GM12878 (cell line): ENCODE measurements around the gene TACC2. TPM values are rescaled to one million over a fixed set of nuclear protein-coding genes. Genes with fewer than 3 reads are reported as not detected.

ENCODE experiments used
- ATAC-seq: fragments of 200-7000 bp; cut with Tn5 transposase; 3 replicates; pipeline ENCODE4 v1.9.1; 2020; ENCODE audit warnings: mild to moderate bottlenecking, moderate library complexity
- BruUV-seq: library from RNA; stranded (reverse); fragments of 400-500 nt; replicated peaks from 2 replicates; lab custom pipeline; 2021; lab: Mats Ljungman, UMichigan
- CTCF ChIA-PET: fragments of 300-600 bp; sonication (Branson Sonifier 250); formaldehyde crosslinking; extraction: SDS; loops from one replicate; lab custom pipeline; 2021; ENCODE audit warnings: inconsistent platforms; lab: Yijun Ruan, JAX
- POLR2A ChIA-PET: fragments of 350-600 bp; formaldehyde crosslinking; extraction: SDS; loops from one replicate; lab custom pipeline; 2021; ENCODE audit warnings: inconsistent platforms; lab: Charles Lee
- RAD21 ChIA-PET: fragments of 300-600 bp; sonication (Branson Sonifier 250); formaldehyde crosslinking; loops from one replicate; lab custom pipeline; 2023; ENCODE audit warnings: antibody characterized with exemption; ENCODE audit not compliant: unreplicated experiment; lab: Charles Lee
- SMC1A ChIA-PET: fragments of 300-600 bp; sonication (Branson Sonifier 250); formaldehyde crosslinking; loops from one replicate; lab custom pipeline; 2023; ENCODE audit not compliant: unreplicated experiment, uncharacterized antibody; lab: Charles Lee
- DNase-seq: peaks from one replicate; pipeline ENCODE4 v3.0.0-alpha.2; 2011; ENCODE audit warnings: low read depth, low spot score
- FAIRE-seq: peaks from 3 replicates; lab custom pipeline; 2011; peaks lifted over from hg19 to GRCh38; lab: Jason Lieb, UNC
- H2AFZ ChIP-seq: 2 replicates; pipeline ENCODE4 v1.6.0; 2011; ENCODE audit warnings: low read depth, low read length, control low read depth; ENCODE audit not compliant: control insufficient read depth
- H3K27ac ChIP-seq: 2 replicates; pipeline ENCODE4 v1.5.1; 2011; ENCODE audit warnings: control low read depth; ENCODE audit not compliant: control insufficient read depth, insufficient read depth
- H3K27me3 ChIP-seq, 2 experiments: replicated peaks in 1 of 2; 2 replicates each; pipeline versions ENCODE4 v1.6.0 to v1.6.1; 2011; ENCODE audit warnings: low read length in 1 of 2; ENCODE audit not compliant: control insufficient read depth in 2 of 2, insufficient read depth in 2 of 2
- H3K36me3 ChIP-seq, 2 experiments: 2 replicates each; pipeline ENCODE4 v1.5.1; 2011; ENCODE audit warnings: low read length in 1 of 2; ENCODE audit not compliant: control insufficient read depth in 2 of 2, insufficient read depth in 2 of 2
- H3K4me1 ChIP-seq: 2 replicates; pipeline ENCODE4 v1.6.1; 2011; ENCODE audit warnings: mild to moderate bottlenecking, low read length, moderate library complexity, mixed read lengths; ENCODE audit not compliant: control insufficient read depth, insufficient read depth
- H3K4me2 ChIP-seq: 2 replicates; pipeline ENCODE4 v1.6.0; 2011; ENCODE audit warnings: control low read depth; ENCODE audit not compliant: control insufficient read depth, insufficient read depth
- H3K4me3 ChIP-seq: fragments of 200-600 bp; sonication (generic); 2 replicates; pipeline ENCODE4 v1.5.1; 2016
- H3K79me2 ChIP-seq: 2 replicates; pipeline ENCODE4 v1.6.0; 2011; ENCODE audit warnings: low read length; ENCODE audit not compliant: control insufficient read depth, insufficient read depth
- H3K9ac ChIP-seq: 2 replicates; pipeline ENCODE4 v1.8.0; 2011; ENCODE audit warnings: low read length, control low read depth, mixed read lengths; ENCODE audit not compliant: control insufficient read depth, insufficient read depth
- H3K9me3 ChIP-seq: replicated peaks from 3 replicates; pipeline ENCODE4 v1.5.1; 2011; ENCODE audit warnings: mild to moderate bottlenecking, low read length; ENCODE audit not compliant: control insufficient read depth, insufficient read depth
- H4K20me1 ChIP-seq: 2 replicates; pipeline ENCODE4 v1.6.0; 2011; ENCODE audit not compliant: control insufficient read depth, insufficient read depth
- CBX5 ChIP-seq: sonication (generic); IDR thresholded peaks from 2 replicates; pipeline ENCODE4 v1.6.1; 2016; ENCODE audit warnings: low read depth, moderate library complexity, mild to moderate bottlenecking, inconsistent platforms
- GABPA ChIP-seq: IDR thresholded peaks from 2 replicates; pipeline ENCODE4 v1.6.1; 2014; ENCODE audit warnings: antibody characterized with exemption, low read depth, mild to moderate bottlenecking, inconsistent platforms
- IKZF1 ChIP-seq: fragments of 450-650 bp; conservative IDR thresholded peaks from 2 replicates; pipeline ENCODE4 v1.6.1; 2017; ENCODE audit warnings: antibody characterized with exemption, mild to moderate bottlenecking
- NFIC ChIP-seq: IDR thresholded peaks from 2 replicates; pipeline ENCODE4 v1.6.1; 2012; ENCODE audit warnings: low read depth, mild to moderate bottlenecking, inconsistent platforms, low read length, moderate library complexity
- PAX8 ChIP-seq: fragments of 450-650 bp; IDR thresholded peaks from 2 replicates; pipeline ENCODE4 v1.6.1; 2017; ENCODE audit warnings: mild to moderate bottlenecking, moderate library complexity
- POU2F2 ChIP-seq: IDR thresholded peaks from 3 replicates; pipeline ENCODE4 v1.6.1; 2011; ENCODE audit warnings: low read depth, mild to moderate bottlenecking, low read length, borderline replicate concordance
- SMARCA5 ChIP-seq: fragments of 450-650 bp; IDR thresholded peaks from 2 replicates; pipeline ENCODE4 v1.6.1; 2017; ENCODE audit warnings: mild to moderate bottlenecking
- SPI1 ChIP-seq: IDR thresholded peaks from 2 replicates; pipeline ENCODE4 v1.6.1; 2011; ENCODE audit warnings: low read depth, mild to moderate bottlenecking, low read length, moderate library complexity, borderline replicate concordance; ENCODE audit not compliant: insufficient read depth
- SUPT20H ChIP-seq: IDR thresholded peaks from 2 replicates; pipeline ENCODE4 v1.6.1; 2011; ENCODE audit warnings: low read depth, mild to moderate bottlenecking, low read length, moderate library complexity, borderline replicate concordance; ENCODE audit not compliant: control insufficient read depth
- TAF1 ChIP-seq: IDR thresholded peaks from 2 replicates; pipeline ENCODE4 v1.6.1; 2011; ENCODE audit warnings: mild to moderate bottlenecking, low read depth, low read length, borderline replicate concordance
- ZZZ3 ChIP-seq: IDR thresholded peaks from 2 replicates; pipeline ENCODE4 v1.6.1; 2011; ENCODE audit warnings: low read depth; ENCODE audit not compliant: control insufficient read depth, insufficient read length
- WGBS: methylation state at CpG from one replicate; pipeline ENCODE4 v1.1.6; 2016; ENCODE audit warnings: low lambda C conversion rate; ENCODE audit not compliant: insufficient replicate concordance, insufficient coverage; ENCODE audit errors: missing lambda C conversion rate; 5-methylcytosine and 5-hydroxymethylcytosine counted together
- in situ Hi-C: fragments of 300-500 bp; cut with MboI; formaldehyde crosslinking; loops from 9 replicates; pipeline ENCODE4 v1.14.3; 2018; ENCODE audit warnings: mixed read lengths
- intact Hi-C: fragments of 100-400 bp; cut with micrococcal nuclease; formaldehyde crosslinking; loops from one replicate; pipeline ENCODE4 v1.14.2; 2022; ENCODE audit not compliant: unreplicated experiment
- polyA plus RNA-seq, 11 experiments: library from polyadenylated mRNA; depleted of rRNA in 4 of 11; unstranded in 6 of 11; stranded (reverse) in 5 of 11; fragments of >200 nt; fragmentation: Nextera tagmentation in 4 of 11; fragmentation: Illumina TruSeq in 1 of 11; extraction: Ambion mirVana in 4 of 11; extraction: Trizol in 1 of 11; gene quantifications; 1 replicate in 1 of 11; 2 replicates in 10 of 11; pipeline versions ENCODE4 v1.2.1 to v1.2.3, GENCODE V29; 2011 to 2016; ENCODE audit warnings: inconsistent platforms in 2 of 11, missing spikeins in 2 of 11, low read depth in 1 of 11
- total RNA-seq, 4 experiments: library from RNA; depleted of rRNA in 3 of 4; stranded (reverse); fragments of >200 nt in 3 of 4; fragmentation: Illumina TruSeq in 1 of 4; extraction: Trizol in 1 of 4; gene quantifications; 2 replicates each; pipeline versions ENCODE4 v1.2.1 to v1.2.3, GENCODE V29; 2013 to 2021
- TF ChIP-seq, protein P1 (sequence below), 3 experiments: IDR thresholded peaks in 2 of 3; conservative IDR thresholded peaks in 1 of 3; 2 replicates each; pipeline ENCODE4 v1.5.1; 2011; ENCODE audit warnings: low read depth in 3 of 3, low read length in 3 of 3, mild to moderate bottlenecking in 3 of 3, control low read depth in 2 of 3, moderate library complexity in 2 of 3, inconsistent platforms in 1 of 3, mixed read lengths in 1 of 3; ENCODE audit not compliant: control insufficient read depth in 2 of 3, insufficient read depth in 1 of 3; ENCODE audit errors: extremely low read depth in 1 of 3
- TF ChIP-seq, protein P2 (sequence below): IDR thresholded peaks from 2 replicates; pipeline ENCODE4 v1.6.1; 2012; ENCODE audit warnings: low read depth, low read length, improper control_type of control experiment
- TF ChIP-seq, protein P3 (sequence below): fragments of 450-650 bp; IDR thresholded peaks from 2 replicates; pipeline ENCODE4 v1.6.1; 2018; ENCODE audit warnings: borderline replicate concordance, mild to moderate bottlenecking; ENCODE audit not compliant: partially characterized antibody
- TF ChIP-seq, protein P4 (sequence below): fragments of 450-650 bp; IDR thresholded peaks from 2 replicates; pipeline ENCODE4 v1.6.1; 2014; ENCODE audit warnings: mild to moderate bottlenecking

Gene TACC2
- total and polyA plus RNA-seq, 10 of the 15 experiments (the other 5 are each of a cell fraction or from before 2014, with no cell fraction given) = 0.07 to 0.64 (median 0.13) TPM; not detected in 5

DNA sequence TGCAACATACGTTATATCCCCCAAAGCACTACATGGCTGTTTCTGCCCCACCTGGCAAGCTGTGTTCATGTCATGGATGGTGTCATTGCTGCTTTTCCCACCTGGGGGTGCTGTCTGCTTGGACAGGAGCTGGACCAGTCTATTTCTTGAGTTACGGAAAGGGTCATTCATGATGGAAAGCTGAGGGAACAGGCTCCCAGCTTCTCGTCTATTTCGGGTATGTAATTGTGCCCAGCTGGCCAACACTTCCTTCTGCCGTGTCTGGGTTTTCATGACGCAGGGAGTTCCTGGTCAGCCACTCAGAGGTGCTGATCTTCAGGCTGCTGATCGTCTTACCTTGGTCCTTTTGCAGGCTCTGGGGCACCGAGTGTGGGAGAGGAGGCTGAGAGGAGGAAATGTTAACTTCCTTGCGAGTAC, 290.8 kb downstream of the TACC2 start (continued):
- no peak for TF ChIP-seq ZZZ3
- TF ChIP-seq, protein P1, sequence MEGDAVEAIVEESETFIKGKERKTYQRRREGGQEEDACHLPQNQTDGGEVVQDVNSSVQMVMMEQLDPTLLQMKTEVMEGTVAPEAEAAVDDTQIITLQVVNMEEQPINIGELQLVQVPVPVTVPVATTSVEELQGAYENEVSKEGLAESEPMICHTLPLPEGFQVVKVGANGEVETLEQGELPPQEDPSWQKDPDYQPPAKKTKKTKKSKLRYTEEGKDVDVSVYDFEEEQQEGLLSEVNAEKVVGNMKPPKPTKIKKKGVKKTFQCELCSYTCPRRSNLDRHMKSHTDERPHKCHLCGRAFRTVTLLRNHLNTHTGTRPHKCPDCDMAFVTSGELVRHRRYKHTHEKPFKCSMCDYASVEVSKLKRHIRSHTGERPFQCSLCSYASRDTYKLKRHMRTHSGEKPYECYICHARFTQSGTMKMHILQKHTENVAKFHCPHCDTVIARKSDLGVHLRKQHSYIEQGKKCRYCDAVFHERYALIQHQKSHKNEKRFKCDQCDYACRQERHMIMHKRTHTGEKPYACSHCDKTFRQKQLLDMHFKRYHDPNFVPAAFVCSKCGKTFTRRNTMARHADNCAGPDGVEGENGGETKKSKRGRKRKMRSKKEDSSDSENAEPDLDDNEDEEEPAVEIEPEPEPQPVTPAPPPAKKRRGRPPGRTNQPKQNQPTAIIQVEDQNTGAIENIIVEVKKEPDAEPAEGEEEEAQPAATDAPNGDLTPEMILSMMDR (IDR thresholded peaks at IDR 0.05 in 2 of 3, conservative IDR thresholded peaks at IDR 0.05 in 1 of 3; ENCODE audit: control insufficient read depth in 2 of 3, extremely low read depth in 1 of 3, insufficient read depth in 1 of 3, low read depth in 3 of 3, low read length in 3 of 3) = peak; percentile 52 to 57 (median 55); a peak in 5 of 6 replicates
- TF ChIP-seq, all 136 proteins: peak for 3

DNA sequence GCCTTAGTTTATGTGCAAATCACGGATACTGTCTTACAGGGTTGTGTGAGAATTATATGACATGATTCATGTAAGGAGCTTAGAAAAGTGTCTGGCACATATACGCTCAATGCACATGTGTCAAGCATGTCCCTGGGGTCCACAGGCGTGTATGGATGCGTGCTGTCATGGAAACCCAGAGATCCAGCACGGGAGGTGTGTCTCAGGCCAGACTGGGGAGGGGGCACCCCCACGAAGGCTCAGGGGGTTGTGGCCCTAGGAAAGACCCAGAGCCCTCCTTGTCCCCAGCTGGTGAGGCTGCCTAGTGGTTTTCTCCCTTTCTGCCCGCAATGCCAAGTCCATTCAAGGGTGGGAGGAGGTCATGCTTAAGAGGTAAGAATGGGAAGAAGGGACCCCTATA, 291.2 kb downstream of the TACC2 start:
- Histone ChIP-seq H3K36me3 (no peaks in the 10 kb centered on the region), H3K4me2 (no peak overlapping the region), H4K20me1 (no peaks in the 10 kb centered on the region), H3K4me1 (no peaks in the 10 kb centered on the region), H2AFZ (no peak overlapping the region), H3K4me3 (no peak overlapping the region), H3K27me3 (0 out of 4 replicates have a peak, but pooled peaks cover 0 to 1% of the 10 kb centered on the region in 2 experiments), H3K27ac (no peak overlapping the region), H3K9ac (no peak overlapping the region), H3K79me2 (no peaks in the 10 kb centered on the region), H3K9me3 (no peaks in the 10 kb centered on the region; the same call in 2 of the 3 replicates)
- in situ Hi-C loops = no loop called here
- no peak for DNase-seq
- ChIA-PET POLR2A (no interaction called here), RAD21 (interaction anchor here (0.9 to 1.5 kb wide), 3 partner anchors 19 to 156 kb away, joined by 3 to 7 read pairs (median 6); no protein-coding TSS in a partner anchor), CTCF (interaction anchor here (1.1 to 3.6 kb wide), 4 partner anchors 12 to 350 kb away, joined by 5 to 41 read pairs (median 12); no protein-coding TSS in a partner anchor), SMC1A (interaction anchor here (1.4 to 1.6 kb wide), 3 partner anchors 144 to 155 kb away, joined by 4 to 5 read pairs (median 4); no protein-coding TSS in a partner anchor)
- no TSS peak for BruUV-seq
- FAIRE-seq = no peak
- ATAC-seq = no peak
- intact Hi-C loops = no loop called here
- 4% methylated on average over 7 of the region's 7 CpGs for WGBS
- TF ChIP-seq TAF1 (no peak), SMARCA5 (no peak), SUPT20H (no peak), CBX5 (no peak), SPI1 (no peak), GABPA (no peak), IKZF1 (no peak), POU2F2 (no peak), PAX8 (no peak), NFIC (no peak)
- TF ChIP-seq, protein P2, sequence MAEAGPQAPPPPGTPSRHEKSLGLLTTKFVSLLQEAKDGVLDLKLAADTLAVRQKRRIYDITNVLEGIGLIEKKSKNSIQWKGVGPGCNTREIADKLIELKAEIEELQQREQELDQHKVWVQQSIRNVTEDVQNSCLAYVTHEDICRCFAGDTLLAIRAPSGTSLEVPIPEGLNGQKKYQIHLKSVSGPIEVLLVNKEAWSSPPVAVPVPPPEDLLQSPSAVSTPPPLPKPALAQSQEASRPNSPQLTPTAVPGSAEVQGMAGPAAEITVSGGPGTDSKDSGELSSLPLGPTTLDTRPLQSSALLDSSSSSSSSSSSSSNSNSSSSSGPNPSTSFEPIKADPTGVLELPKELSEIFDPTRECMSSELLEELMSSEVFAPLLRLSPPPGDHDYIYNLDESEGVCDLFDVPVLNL = no peak
- TF ChIP-seq, protein P3, sequence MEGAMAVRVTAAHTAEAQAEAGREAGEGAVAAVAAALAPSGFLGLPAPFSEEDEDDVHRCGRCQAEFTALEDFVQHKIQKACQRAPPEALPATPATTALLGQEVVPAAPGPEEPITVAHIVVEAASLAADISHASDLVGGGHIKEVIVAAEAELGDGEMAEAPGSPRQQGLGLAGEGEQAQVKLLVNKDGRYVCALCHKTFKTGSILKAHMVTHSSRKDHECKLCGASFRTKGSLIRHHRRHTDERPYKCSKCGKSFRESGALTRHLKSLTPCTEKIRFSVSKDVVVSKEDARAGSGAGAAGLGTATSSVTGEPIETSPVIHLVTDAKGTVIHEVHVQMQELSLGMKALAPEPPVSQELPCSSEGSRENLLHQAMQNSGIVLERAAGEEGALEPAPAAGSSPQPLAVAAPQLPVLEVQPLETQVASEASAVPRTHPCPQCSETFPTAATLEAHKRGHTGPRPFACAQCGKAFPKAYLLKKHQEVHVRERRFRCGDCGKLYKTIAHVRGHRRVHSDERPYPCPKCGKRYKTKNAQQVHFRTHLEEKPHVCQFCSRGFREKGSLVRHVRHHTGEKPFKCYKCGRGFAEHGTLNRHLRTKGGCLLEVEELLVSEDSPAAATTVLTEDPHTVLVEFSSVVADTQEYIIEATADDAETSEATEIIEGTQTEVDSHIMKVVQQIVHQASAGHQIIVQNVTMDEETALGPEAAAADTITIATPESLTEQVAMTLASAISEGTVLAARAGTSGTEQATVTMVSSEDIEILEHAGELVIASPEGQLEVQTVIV = no peak
- TF ChIP-seq, protein P4, sequence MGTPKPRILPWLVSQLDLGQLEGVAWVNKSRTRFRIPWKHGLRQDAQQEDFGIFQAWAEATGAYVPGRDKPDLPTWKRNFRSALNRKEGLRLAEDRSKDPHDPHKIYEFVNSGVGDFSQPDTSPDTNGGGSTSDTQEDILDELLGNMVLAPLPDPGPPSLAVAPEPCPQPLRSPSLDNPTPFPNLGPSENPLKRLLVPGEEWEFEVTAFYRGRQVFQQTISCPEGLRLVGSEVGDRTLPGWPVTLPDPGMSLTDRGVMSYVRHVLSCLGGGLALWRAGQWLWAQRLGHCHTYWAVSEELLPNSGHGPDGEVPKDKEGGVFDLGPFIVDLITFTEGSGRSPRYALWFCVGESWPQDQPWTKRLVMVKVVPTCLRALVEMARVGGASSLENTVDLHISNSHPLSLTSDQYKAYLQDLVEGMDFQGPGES = no peak
